Measurements from ENCODE around the gene KAZN.

DNA sequence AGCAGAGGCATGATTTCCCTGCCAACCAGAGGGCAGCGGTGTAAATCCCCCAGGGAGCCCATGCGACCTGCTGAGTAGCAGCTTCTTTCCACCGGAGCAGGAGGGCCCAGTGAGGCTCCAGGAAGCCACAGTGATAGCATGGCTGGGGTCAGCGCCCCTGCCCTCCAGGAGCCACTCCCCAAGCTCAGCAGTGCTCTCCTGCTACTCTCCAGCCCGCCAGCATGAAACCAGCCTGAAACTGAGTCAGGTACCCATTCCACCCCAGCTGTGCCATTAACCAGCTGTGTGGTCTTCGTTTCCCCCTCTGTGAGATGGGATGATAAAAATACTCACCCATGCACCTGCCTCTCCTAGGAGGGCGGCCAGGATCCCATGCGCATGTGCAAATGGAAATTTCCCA lies 431.3 kb downstream of the KAZN start:
- TF ChIP-seq, protein P1, sequence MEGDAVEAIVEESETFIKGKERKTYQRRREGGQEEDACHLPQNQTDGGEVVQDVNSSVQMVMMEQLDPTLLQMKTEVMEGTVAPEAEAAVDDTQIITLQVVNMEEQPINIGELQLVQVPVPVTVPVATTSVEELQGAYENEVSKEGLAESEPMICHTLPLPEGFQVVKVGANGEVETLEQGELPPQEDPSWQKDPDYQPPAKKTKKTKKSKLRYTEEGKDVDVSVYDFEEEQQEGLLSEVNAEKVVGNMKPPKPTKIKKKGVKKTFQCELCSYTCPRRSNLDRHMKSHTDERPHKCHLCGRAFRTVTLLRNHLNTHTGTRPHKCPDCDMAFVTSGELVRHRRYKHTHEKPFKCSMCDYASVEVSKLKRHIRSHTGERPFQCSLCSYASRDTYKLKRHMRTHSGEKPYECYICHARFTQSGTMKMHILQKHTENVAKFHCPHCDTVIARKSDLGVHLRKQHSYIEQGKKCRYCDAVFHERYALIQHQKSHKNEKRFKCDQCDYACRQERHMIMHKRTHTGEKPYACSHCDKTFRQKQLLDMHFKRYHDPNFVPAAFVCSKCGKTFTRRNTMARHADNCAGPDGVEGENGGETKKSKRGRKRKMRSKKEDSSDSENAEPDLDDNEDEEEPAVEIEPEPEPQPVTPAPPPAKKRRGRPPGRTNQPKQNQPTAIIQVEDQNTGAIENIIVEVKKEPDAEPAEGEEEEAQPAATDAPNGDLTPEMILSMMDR (IDR thresholded peaks at IDR 0.05; ENCODE audit: low read depth, low read length, poor library complexity, severe bottlenecking), result no peak
- TF ChIP-seq EZH2phosphoT487 (IDR thresholded peaks at IDR 0.05; ENCODE audit: borderline replicate concordance, low read length), result no peak
